Hepatocyte (in vitro differentiated cells): ENCODE data around the gene MORN5.

Experiments used
- CTCF ChIP-seq: fragments of 200-600 bp; sonication (generic); IDR thresholded peaks from 2 replicates; pipeline ENCODE4 v1.5.1; 2016; ENCODE audit warnings: antibody characterized with exemption, mild to moderate bottlenecking; ENCODE audit not compliant: poor library complexity
- EZH2phosphoT487 ChIP-seq: fragments of 200-600 bp; sonication (generic); IDR thresholded peaks from one replicate; pipeline ENCODE4 v1.6.1; 2018; ENCODE audit warnings: antibody characterized with exemption, mild to moderate bottlenecking, low read depth, moderate library complexity; ENCODE audit not compliant: unreplicated experiment, severe bottlenecking

DNA sequence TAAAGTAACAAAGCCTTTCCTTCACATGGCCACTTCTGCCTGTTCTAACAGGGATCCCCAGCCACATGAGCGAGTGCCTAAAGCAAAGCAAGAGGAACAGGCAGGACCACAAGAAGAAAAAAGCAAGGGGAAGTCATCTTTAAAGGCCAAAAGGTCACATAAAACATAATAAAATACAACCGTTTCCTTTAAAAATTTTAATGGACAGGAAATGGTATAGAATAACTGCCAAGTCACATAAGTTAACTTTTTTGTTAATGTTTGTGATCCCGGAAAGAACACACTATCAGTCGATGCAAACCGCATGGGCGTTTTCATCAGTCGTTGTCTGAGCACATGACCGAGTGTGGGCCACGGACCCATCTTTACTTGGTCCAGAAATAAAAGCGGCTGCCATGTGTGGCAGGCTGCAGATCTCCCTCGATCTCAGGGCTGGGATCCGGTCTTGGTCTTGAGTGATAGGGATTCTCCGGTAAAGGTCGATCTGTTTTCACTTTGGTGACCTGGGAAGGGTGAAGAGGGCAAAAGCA is 15.8 kb upstream of the MORN5 start:
- TF ChIP-seq CTCF (no peak), EZH2phosphoT487 (no peak)
